DOHH2 (cell line): ENCODE measurements around the gene HIVEP1.

Source experiments
- H3F3A ChIP-seq: fragments of 200-600 bp; sonication (generic), shearing (Covaris generic); 2 replicates; pipeline ENCODE4 v1.6.0; 2016; ENCODE audit warnings: antibody characterized with exemption, mild to moderate bottlenecking; ENCODE audit not compliant: control insufficient read depth, insufficient read depth
- H3K27ac ChIP-seq: fragments of 200-600 bp; sonication (generic); 2 replicates; pipeline ENCODE4 v1.5.1; 2014; ENCODE audit warnings: low read depth, mild to moderate bottlenecking, low read length, moderate library complexity
- H3K27me3 ChIP-seq: fragments of 200-600 bp; sonication (generic); 2 replicates; pipeline ENCODE4 v1.6.1; 2014; ENCODE audit warnings: mild to moderate bottlenecking, low read length, mixed read lengths; ENCODE audit not compliant: control insufficient read depth
- H3K36me3 ChIP-seq: fragments of 200-600 bp; sonication (generic); 2 replicates; pipeline ENCODE4 v1.6.1; 2014; ENCODE audit warnings: mild to moderate bottlenecking, low read length, moderate library complexity, mixed read lengths; ENCODE audit not compliant: control insufficient read depth
- H3K4me1 ChIP-seq: fragments of 200-600 bp; sonication (generic); 2 replicates; pipeline ENCODE4 v1.6.1; 2014; ENCODE audit warnings: mild to moderate bottlenecking, low read length, mixed read lengths; ENCODE audit not compliant: control insufficient read depth
- H3K4me2 ChIP-seq: fragments of 200-600 bp; sonication (generic); 2 replicates; pipeline ENCODE4 v1.6.0; 2014; ENCODE audit warnings: mild to moderate bottlenecking, low read length, moderate library complexity
- H3K4me3 ChIP-seq: fragments of 200-600 bp; sonication (generic); 2 replicates; pipeline ENCODE4 v1.5.1; 2014; ENCODE audit warnings: mild to moderate bottlenecking, low read length, mixed read lengths
- H3K79me2 ChIP-seq: fragments of 200-600 bp; sonication (generic); 2 replicates; pipeline ENCODE4 v1.6.1; 2014; ENCODE audit warnings: mild to moderate bottlenecking, low read length, mixed read lengths; ENCODE audit not compliant: control insufficient read depth
- H3K9me2 ChIP-seq: fragments of 200-600 bp; sonication (generic); replicated peaks from 2 replicates; pipeline ENCODE4 v1.6.1; 2014; ENCODE audit warnings: mild to moderate bottlenecking, low read length, mixed read lengths; ENCODE audit not compliant: control insufficient read depth
- H3K9me3 ChIP-seq: fragments of 200-600 bp; sonication (generic); 2 replicates; pipeline ENCODE4 v1.6.1; 2014; ENCODE audit warnings: antibody characterized with exemption, low read length, mixed read lengths; ENCODE audit not compliant: control insufficient read depth, insufficient read depth
- H4K20me1 ChIP-seq: fragments of 200-600 bp; sonication (generic); 2 replicates; pipeline ENCODE4 v1.6.0; 2014; ENCODE audit warnings: low read depth, mild to moderate bottlenecking, antibody characterized with exemption, low read length, moderate library complexity; ENCODE audit not compliant: control insufficient read depth, insufficient read depth
- EZH2phosphoT487 ChIP-seq: fragments of 200-600 bp; sonication (generic); IDR thresholded peaks from 2 replicates; pipeline ENCODE4 v1.6.1; 2017; ENCODE audit warnings: borderline replicate concordance, mild to moderate bottlenecking, antibody characterized with exemption, low read length, moderate library complexity, mixed read lengths
- TF ChIP-seq, protein P1 (sequence below): fragments of 200-600 bp; sonication (generic); IDR thresholded peaks from one replicate; pipeline ENCODE4 v1.5.1; 2014; ENCODE audit warnings: antibody characterized with exemption, mild to moderate bottlenecking, low read depth, low read length; ENCODE audit not compliant: poor library complexity, severe bottlenecking

HIVEP1 gene

GRCh38 chr6:12029979-12030737 is 18.0 kb downstream of the HIVEP1 start:
- H3K4me1 ChIP-seq, result no peaks in the 10 kb centered on the region
- no peak overlapping the region for H3K27ac ChIP-seq
- H3K9me2 ChIP-seq, result no peaks in the 10 kb centered on the region
- no peak overlapping the region for H3K4me2 ChIP-seq
- peaks cover 12% of the 10 kb centered on the region; the same call in 1 of the 2 replicates for H3K36me3 ChIP-seq
- H3K79me2 ChIP-seq, result peaks cover 86% of the 10 kb centered on the region
- no peaks in the 10 kb centered on the region for H3K27me3 ChIP-seq
- no peaks in the 10 kb centered on the region for H4K20me1 ChIP-seq
- TF ChIP-seq EZH2phosphoT487, result no peak
- TF ChIP-seq, protein P1, sequence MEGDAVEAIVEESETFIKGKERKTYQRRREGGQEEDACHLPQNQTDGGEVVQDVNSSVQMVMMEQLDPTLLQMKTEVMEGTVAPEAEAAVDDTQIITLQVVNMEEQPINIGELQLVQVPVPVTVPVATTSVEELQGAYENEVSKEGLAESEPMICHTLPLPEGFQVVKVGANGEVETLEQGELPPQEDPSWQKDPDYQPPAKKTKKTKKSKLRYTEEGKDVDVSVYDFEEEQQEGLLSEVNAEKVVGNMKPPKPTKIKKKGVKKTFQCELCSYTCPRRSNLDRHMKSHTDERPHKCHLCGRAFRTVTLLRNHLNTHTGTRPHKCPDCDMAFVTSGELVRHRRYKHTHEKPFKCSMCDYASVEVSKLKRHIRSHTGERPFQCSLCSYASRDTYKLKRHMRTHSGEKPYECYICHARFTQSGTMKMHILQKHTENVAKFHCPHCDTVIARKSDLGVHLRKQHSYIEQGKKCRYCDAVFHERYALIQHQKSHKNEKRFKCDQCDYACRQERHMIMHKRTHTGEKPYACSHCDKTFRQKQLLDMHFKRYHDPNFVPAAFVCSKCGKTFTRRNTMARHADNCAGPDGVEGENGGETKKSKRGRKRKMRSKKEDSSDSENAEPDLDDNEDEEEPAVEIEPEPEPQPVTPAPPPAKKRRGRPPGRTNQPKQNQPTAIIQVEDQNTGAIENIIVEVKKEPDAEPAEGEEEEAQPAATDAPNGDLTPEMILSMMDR, result no peak
- H3F3A ChIP-seq, result no peaks in the 10 kb centered on the region
- H3K9me3 ChIP-seq, result no peaks in the 10 kb centered on the region
- no peak overlapping the region for H3K4me3 ChIP-seq

DNA sequence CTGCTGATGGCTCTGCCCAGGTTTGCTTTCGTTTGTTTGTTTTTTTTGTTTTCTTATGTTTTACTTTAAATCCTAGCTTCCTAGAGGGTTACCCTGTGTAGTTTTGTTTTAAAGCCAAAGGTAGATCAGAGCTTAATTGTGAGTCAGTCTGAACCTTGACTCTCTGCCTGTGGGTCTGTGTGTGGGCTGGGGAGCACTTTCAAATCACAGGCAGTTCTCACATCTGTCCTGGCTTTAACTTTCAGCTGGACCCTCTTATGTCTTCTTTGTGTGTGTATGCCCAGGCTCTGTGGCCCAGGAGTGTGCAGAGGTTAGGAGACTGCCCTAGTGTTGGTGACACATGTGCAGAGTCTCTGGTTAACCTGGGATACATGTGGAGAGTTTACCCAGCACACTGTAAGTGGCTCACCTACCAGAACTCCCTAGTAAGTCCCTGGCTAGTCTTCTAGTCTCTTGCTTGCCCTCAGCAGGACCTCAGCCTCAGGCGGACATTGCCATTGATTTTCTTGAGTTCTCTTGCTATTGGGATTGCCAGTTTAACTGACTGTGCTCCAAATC is 19.0 kb downstream of the HIVEP1 start:
- no peaks in the 10 kb centered on the region for H4K20me1 ChIP-seq
- no peak overlapping the region for H3K4me3 ChIP-seq
- no peak overlapping the region for H3K4me2 ChIP-seq
- no peaks in the 10 kb centered on the region for H3K27me3 ChIP-seq
- H3K27ac ChIP-seq, result no peak overlapping the region
- no peaks in the 10 kb centered on the region; the same call in 1 of the 2 replicates for H3K4me1 ChIP-seq
- no peak for TF ChIP-seq EZH2phosphoT487
- TF ChIP-seq, protein P1, result no peak
- H3K9me3 ChIP-seq, result no peaks in the 10 kb centered on the region
- H3K36me3 ChIP-seq, result peaks cover 12% of the 10 kb centered on the region; the same call in 1 of the 2 replicates
- peaks cover 84% of the 10 kb centered on the region for H3K79me2 ChIP-seq
- H3F3A ChIP-seq, result no peaks in the 10 kb centered on the region
- no peaks in the 10 kb centered on the region for H3K9me2 ChIP-seq

DNA sequence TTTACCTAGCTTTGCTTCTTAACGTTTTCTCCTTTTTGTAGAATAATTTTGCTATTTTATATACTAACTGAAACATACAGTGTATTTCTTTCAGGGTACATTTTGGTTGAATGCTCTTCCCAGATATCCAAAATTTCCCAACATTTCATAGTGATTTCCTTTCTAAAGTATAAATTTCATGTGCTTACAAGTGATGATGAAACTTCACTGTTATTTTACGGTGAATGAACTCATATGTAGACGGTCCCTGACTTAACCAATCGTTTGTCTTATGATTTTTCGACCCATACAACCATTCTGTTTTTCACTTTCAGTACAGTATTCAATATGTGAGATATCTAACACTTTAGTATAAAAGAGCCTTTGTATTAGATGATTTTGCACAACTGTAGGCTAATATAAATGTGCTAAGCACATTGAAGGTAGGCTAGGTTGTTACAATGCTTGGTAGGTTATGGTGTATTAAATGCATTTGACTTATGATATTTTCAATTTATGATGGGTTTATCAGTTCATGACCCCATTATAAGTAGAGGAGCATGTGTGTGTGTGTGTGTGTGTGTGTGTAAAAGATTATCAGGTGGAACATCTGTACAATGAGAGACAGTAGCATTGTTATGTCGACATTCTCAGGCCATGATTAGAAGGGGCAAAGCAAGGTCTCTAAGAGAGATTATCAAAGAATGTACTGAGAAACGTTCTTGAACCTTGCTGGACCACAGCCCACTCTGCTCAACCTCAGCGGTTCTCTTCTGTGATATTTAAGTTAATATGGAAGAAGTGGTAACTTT is 20.9 kb downstream of the HIVEP1 start:
- no peaks in the 10 kb centered on the region for H3K9me3 ChIP-seq
- TF ChIP-seq, protein P1, result no peak
- TF ChIP-seq EZH2phosphoT487, result no peak

More for the DNA sequence above, 20.9 kb downstream of the HIVEP1 start:
- peaks cover 3% of the 10 kb centered on the region; the same call in 1 of the 2 replicates for H3K36me3 ChIP-seq
- peaks cover 19% of the 10 kb centered on the region for H3K4me1 ChIP-seq
- no peaks in the 10 kb centered on the region for H3K9me2 ChIP-seq
- no peaks in the 10 kb centered on the region for H3F3A ChIP-seq
- peaks cover 84% of the 10 kb centered on the region for H3K79me2 ChIP-seq
- H3K27ac ChIP-seq, result no peak overlapping the region
- H3K4me2 ChIP-seq, result no peak overlapping the region
- no peaks in the 10 kb centered on the region for H4K20me1 ChIP-seq
- no peaks in the 10 kb centered on the region for H3K27me3 ChIP-seq
- no peak overlapping the region for H3K4me3 ChIP-seq
